ENCODE results near the gene RAB40B.

Gene RAB40B

DNA sequence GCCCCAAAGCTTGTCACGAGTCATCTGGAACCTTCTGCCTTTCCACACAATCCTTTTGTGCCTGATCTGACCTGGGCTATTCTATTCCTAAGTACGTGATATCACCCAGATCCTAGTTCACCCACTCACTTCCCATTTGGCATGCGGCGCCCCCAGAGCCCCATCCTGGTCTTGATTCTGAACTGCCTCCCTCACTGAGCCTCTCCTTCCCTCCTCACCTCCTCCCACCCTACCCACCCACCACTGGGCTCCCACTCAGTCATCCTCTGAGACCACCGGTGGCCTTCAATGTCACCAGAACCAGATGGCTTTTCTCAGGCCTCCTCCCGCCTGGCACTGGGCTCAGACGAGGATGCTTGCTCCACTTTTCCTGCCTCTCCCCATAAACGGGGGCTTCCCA, 68.8 kb downstream of the RAB40B start:
- TF ChIP-seq, protein P1, sequence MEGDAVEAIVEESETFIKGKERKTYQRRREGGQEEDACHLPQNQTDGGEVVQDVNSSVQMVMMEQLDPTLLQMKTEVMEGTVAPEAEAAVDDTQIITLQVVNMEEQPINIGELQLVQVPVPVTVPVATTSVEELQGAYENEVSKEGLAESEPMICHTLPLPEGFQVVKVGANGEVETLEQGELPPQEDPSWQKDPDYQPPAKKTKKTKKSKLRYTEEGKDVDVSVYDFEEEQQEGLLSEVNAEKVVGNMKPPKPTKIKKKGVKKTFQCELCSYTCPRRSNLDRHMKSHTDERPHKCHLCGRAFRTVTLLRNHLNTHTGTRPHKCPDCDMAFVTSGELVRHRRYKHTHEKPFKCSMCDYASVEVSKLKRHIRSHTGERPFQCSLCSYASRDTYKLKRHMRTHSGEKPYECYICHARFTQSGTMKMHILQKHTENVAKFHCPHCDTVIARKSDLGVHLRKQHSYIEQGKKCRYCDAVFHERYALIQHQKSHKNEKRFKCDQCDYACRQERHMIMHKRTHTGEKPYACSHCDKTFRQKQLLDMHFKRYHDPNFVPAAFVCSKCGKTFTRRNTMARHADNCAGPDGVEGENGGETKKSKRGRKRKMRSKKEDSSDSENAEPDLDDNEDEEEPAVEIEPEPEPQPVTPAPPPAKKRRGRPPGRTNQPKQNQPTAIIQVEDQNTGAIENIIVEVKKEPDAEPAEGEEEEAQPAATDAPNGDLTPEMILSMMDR (IDR thresholded peaks at IDR 0.05; ENCODE audit: borderline replicate concordance, extremely low read depth, low read length, poor library complexity, severe bottlenecking) = no peak
- H3K36me3 ChIP-seq (ENCODE audit: insufficient read depth, low read length) = peaks cover 81% of the 10 kb centered on the region
- peaks cover 20% of the 10 kb centered on the region for H4K20me1 ChIP-seq (ENCODE audit: insufficient read depth, low read length)
- DNase-seq (no peak), ATAC-seq (ENCODE audit: insufficient read depth, low read depth) (no peak)
- no peak overlapping the region for H2AFZ ChIP-seq (ENCODE audit: low read depth, low read length)
- no peak overlapping the region for H3K4me2 ChIP-seq (ENCODE audit: insufficient read depth, low read length)
- peaks cover 55% of the 10 kb centered on the region for H3K79me2 ChIP-seq (ENCODE audit: insufficient read depth, low read length)
- H3K4me1 ChIP-seq (ENCODE audit: insufficient read depth, low read length) = no peaks in the 10 kb centered on the region
- H3K27ac ChIP-seq (ENCODE audit: low read length) = no peak overlapping the region
- H3K9ac ChIP-seq (ENCODE audit: low read depth, low read length) = no peak overlapping the region
- H3K27me3 ChIP-seq (ENCODE audit: insufficient read depth, low read length, poor library complexity) = no peaks in the 10 kb centered on the region
- H3K4me3 ChIP-seq (ENCODE audit: low read depth in 1 of 2, low read length in 2 of 2) = no peak overlapping the region
- no peaks in the 10 kb centered on the region for H3K9me3 ChIP-seq (ENCODE audit: insufficient read depth, low read length, severe bottlenecking)

DNA sequence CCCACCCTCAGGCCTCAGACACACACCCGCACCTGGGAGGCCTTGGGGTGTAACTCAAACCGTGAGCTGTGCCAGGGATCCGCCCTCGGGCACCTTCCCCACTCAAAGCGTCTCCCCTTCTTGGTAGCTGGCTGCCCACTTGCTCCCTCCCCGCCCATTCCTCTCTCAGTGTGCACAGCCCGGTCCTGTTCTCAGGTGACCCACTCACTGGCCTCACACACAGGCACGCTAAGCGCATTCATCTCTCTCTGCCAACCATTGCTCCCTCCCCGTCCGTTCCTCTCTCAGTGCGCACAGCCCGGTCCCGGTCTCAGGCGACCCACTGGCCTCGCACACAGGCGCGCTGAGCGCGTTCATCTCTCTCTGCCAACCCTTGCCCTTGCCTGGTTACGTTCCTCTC, 71.1 kb downstream of the RAB40B start:
- Histone ChIP-seq H3K4me3 (ENCODE audit: low read depth in 1 of 2, low read length in 2 of 2) (no peak overlapping the region), H4K20me1 (ENCODE audit: insufficient read depth, low read length) (peaks cover 18% of the 10 kb centered on the region), H3K27ac (ENCODE audit: low read length) (no peak overlapping the region), H3K79me2 (ENCODE audit: insufficient read depth, low read length) (peaks cover 34% of the 10 kb centered on the region), H3K9me3 (ENCODE audit: insufficient read depth, low read length, severe bottlenecking) (no peaks in the 10 kb centered on the region), H3K27me3 (ENCODE audit: insufficient read depth, low read length, poor library complexity) (no peaks in the 10 kb centered on the region), H3K9ac (ENCODE audit: low read depth, low read length) (no peak overlapping the region), H3K36me3 (ENCODE audit: insufficient read depth, low read length) (peaks cover 70% of the 10 kb centered on the region), H3K4me2 (ENCODE audit: insufficient read depth, low read length) (no peak overlapping the region), H2AFZ (ENCODE audit: low read depth, low read length) (no peak overlapping the region), H3K4me1 (ENCODE audit: insufficient read depth, low read length) (no peaks in the 10 kb centered on the region)
- ATAC-seq (ENCODE audit: insufficient read depth, low read depth) (no peak), DNase-seq (no peak)
- no peak for TF ChIP-seq EZH2 (IDR thresholded peaks at IDR 0.05; ENCODE audit: borderline replicate concordance, low read depth, low read length, severe bottlenecking)
- TF ChIP-seq, protein P1 (IDR thresholded peaks at IDR 0.05; ENCODE audit: borderline replicate concordance, extremely low read depth, low read length, poor library complexity, severe bottlenecking) = no peak

DNA sequence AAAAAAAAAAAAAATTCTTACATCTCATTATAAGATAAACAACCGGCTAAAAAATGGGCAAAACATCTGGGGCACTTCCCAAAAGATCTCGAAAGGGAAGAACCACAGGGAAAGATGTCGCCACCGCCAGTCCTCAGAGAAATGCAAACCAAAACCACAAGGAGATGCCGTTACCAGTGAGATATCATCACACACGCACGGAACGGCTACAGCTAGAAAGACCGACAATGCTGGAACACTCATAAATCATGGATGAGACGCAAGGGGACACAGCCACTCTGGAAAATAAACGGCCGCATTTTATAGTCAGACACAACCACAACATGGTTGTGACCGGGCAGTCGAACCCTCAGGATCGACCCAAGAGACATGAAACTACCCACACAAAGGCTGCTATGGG, 74.8 kb downstream of the RAB40B start:
- no peak for TF ChIP-seq EZH2 (IDR thresholded peaks at IDR 0.05; ENCODE audit: borderline replicate concordance, low read depth, low read length, severe bottlenecking)
- TF ChIP-seq, protein P1 (IDR thresholded peaks at IDR 0.05; ENCODE audit: borderline replicate concordance, extremely low read depth, low read length, poor library complexity, severe bottlenecking) = no peak
- H3K36me3 ChIP-seq (ENCODE audit: insufficient read depth, low read length) = peaks cover 77% of the 10 kb centered on the region
- no peak overlapping the region for H3K4me3 ChIP-seq (ENCODE audit: low read depth in 1 of 2, low read length in 2 of 2)

DNA sequence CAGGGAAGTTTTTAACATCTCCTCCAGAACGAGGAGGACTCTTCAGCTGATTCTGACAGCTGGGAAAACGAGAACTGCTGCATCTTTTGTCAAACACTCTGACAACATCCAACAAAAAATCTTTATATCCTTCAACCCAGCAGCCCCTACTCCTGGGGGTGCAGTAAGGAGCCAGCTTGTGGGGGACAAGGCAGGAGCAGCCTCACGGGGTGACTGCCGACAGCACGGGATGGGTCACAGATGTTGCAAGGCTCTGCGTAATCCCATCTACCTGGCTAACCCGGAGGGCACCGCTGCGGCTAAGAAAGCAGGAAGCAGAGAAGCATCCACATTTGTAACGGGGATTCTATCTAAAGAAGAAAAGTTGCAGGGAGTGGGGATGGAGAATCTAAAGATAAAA, 78.9 kb downstream of the RAB40B start:
- Histone ChIP-seq H3K9me3 (ENCODE audit: insufficient read depth, low read length, severe bottlenecking) (no peaks in the 10 kb centered on the region), H3K4me1 (ENCODE audit: insufficient read depth, low read length) (no peaks in the 10 kb centered on the region), H3K27me3 (ENCODE audit: insufficient read depth, low read length, poor library complexity) (no peaks in the 10 kb centered on the region), H4K20me1 (ENCODE audit: insufficient read depth, low read length) (peaks cover 4% of the 10 kb centered on the region; the same call in 1 of the 2 replicates), H3K27ac (ENCODE audit: low read length) (no peak overlapping the region), H2AFZ (ENCODE audit: low read depth, low read length) (no peak overlapping the region), H3K4me3 (ENCODE audit: low read depth in 1 of 2, low read length in 2 of 2) (no peak overlapping the region), H3K9ac (ENCODE audit: low read depth, low read length) (no peak overlapping the region), H3K36me3 (ENCODE audit: insufficient read depth, low read length) (peaks cover 77% of the 10 kb centered on the region), H3K4me2 (ENCODE audit: insufficient read depth, low read length) (no peak overlapping the region), H3K79me2 (ENCODE audit: insufficient read depth, low read length) (0 out of 2 replicates have a peak, but pooled peaks cover 3% of the 10 kb centered on the region)
- no peak for ATAC-seq (ENCODE audit: insufficient read depth, low read depth)
- DNase-seq = no peak
- TF ChIP-seq EZH2 (IDR thresholded peaks at IDR 0.05; ENCODE audit: borderline replicate concordance, low read depth, low read length, severe bottlenecking) = no peak
- TF ChIP-seq, protein P1 (IDR thresholded peaks at IDR 0.05; ENCODE audit: borderline replicate concordance, extremely low read depth, low read length, poor library complexity, severe bottlenecking) = no peak

More for the DNA sequence above, 74.8 kb downstream of the RAB40B start:
- no peak overlapping the region for H3K27ac ChIP-seq (ENCODE audit: low read length)
- peaks cover 10% of the 10 kb centered on the region for H4K20me1 ChIP-seq (ENCODE audit: insufficient read depth, low read length)
- no peak for DNase-seq
- no peak overlapping the region for H3K4me2 ChIP-seq (ENCODE audit: insufficient read depth, low read length)
- no peaks in the 10 kb centered on the region for H3K27me3 ChIP-seq (ENCODE audit: insufficient read depth, low read length, poor library complexity)
- no peak for ATAC-seq (ENCODE audit: insufficient read depth, low read depth)
- no peaks in the 10 kb centered on the region for H3K9me3 ChIP-seq (ENCODE audit: insufficient read depth, low read length, severe bottlenecking)
- H2AFZ ChIP-seq (ENCODE audit: low read depth, low read length) = no peak overlapping the region
- no peak overlapping the region for H3K9ac ChIP-seq (ENCODE audit: low read depth, low read length)
- no peaks in the 10 kb centered on the region for H3K4me1 ChIP-seq (ENCODE audit: insufficient read depth, low read length)
- 0 out of 2 replicates have a peak, but pooled peaks cover 6% of the 10 kb centered on the region for H3K79me2 ChIP-seq (ENCODE audit: insufficient read depth, low read length)
